ENCODE results near the gene PKP4. TPM values are rescaled to one million over a fixed set of nuclear protein-coding genes. Genes with fewer than 3 reads are reported as not detected.

PKP4 gene
- polyA plus RNA-seq, 1 donor from 2014 or later, result 24.2 TPM

DNA sequence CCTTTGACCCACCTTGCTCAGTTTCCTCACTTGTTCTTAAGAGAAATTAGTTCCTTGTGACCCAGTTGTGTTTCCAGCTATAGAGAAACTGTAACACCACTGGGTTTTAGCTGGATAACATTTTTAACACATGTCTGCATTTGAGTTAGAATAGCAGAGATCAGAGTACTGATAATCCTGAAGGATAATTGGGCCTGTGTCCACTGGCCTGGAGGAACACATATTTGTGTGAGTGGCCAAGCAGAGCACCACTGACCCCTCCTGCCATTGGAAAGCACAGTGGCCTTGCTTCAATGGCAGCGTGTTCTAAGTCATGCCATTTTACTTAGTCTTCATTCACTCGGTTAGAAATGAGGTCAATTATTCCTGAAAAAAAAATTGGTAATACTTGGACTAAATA is 42.6 kb downstream of the PKP4 start:
- Histone ChIP-seq H3K9ac (ENCODE audit: low read length) (no peak overlapping the region), H3K36me3 (ENCODE audit: insufficient read depth, low read length) (no peaks in the 10 kb centered on the region), H3K79me2 (replicated peaks; ENCODE audit: insufficient read depth, low read length) (no peaks in the 10 kb centered on the region), H3K4me2 (ENCODE audit: low read length) (no peak overlapping the region), H3F3A (ENCODE audit: insufficient read depth, low read length, poor library complexity, severe bottlenecking) (no peaks in the 10 kb centered on the region), H4K20me1 (ENCODE audit: insufficient read depth) (no peaks in the 10 kb centered on the region), H3K9me2 (ENCODE audit: insufficient read depth, low read length) (no peaks in the 10 kb centered on the region), H2AFZ (ENCODE audit: low read depth, low read length) (no peak overlapping the region), H3K27me3 (ENCODE audit: insufficient read depth, low read depth, low read length) (no peaks in the 10 kb centered on the region), H3K9me3 (ENCODE audit: low read length) (no peaks in the 10 kb centered on the region), H3K4me3 (ENCODE audit: low read length) (no peak overlapping the region), H3K27ac (ENCODE audit: low read length) (no peak overlapping the region)
- TF ChIP-seq RAD21 (conservative IDR thresholded peaks at IDR 0.05) (no peak), TAF1 (IDR thresholded peaks at IDR 0.05; ENCODE audit: low read depth) (no peak), POLR2AphosphoS5 (IDR thresholded peaks at IDR 0.05) (no peak), MXI1 (conservative IDR thresholded peaks at IDR 0.05; ENCODE audit: poor library complexity, severe bottlenecking) (no peak), EZH2 (IDR thresholded peaks at IDR 0.05; ENCODE audit: borderline replicate concordance, insufficient read depth, low read length, poor library complexity, severe bottlenecking) (no peak), SMC3 (conservative IDR thresholded peaks at IDR 0.05; ENCODE audit: poor library complexity) (no peak), EP300 (conservative IDR thresholded peaks at IDR 0.05; ENCODE audit: poor library complexity, severe bottlenecking) (no peak)
- TF ChIP-seq, protein P1, sequence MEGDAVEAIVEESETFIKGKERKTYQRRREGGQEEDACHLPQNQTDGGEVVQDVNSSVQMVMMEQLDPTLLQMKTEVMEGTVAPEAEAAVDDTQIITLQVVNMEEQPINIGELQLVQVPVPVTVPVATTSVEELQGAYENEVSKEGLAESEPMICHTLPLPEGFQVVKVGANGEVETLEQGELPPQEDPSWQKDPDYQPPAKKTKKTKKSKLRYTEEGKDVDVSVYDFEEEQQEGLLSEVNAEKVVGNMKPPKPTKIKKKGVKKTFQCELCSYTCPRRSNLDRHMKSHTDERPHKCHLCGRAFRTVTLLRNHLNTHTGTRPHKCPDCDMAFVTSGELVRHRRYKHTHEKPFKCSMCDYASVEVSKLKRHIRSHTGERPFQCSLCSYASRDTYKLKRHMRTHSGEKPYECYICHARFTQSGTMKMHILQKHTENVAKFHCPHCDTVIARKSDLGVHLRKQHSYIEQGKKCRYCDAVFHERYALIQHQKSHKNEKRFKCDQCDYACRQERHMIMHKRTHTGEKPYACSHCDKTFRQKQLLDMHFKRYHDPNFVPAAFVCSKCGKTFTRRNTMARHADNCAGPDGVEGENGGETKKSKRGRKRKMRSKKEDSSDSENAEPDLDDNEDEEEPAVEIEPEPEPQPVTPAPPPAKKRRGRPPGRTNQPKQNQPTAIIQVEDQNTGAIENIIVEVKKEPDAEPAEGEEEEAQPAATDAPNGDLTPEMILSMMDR (IDR thresholded peaks at IDR 0.05; ENCODE audit: poor library complexity, severe bottlenecking), result no peak
- TF ChIP-seq, protein P2, sequence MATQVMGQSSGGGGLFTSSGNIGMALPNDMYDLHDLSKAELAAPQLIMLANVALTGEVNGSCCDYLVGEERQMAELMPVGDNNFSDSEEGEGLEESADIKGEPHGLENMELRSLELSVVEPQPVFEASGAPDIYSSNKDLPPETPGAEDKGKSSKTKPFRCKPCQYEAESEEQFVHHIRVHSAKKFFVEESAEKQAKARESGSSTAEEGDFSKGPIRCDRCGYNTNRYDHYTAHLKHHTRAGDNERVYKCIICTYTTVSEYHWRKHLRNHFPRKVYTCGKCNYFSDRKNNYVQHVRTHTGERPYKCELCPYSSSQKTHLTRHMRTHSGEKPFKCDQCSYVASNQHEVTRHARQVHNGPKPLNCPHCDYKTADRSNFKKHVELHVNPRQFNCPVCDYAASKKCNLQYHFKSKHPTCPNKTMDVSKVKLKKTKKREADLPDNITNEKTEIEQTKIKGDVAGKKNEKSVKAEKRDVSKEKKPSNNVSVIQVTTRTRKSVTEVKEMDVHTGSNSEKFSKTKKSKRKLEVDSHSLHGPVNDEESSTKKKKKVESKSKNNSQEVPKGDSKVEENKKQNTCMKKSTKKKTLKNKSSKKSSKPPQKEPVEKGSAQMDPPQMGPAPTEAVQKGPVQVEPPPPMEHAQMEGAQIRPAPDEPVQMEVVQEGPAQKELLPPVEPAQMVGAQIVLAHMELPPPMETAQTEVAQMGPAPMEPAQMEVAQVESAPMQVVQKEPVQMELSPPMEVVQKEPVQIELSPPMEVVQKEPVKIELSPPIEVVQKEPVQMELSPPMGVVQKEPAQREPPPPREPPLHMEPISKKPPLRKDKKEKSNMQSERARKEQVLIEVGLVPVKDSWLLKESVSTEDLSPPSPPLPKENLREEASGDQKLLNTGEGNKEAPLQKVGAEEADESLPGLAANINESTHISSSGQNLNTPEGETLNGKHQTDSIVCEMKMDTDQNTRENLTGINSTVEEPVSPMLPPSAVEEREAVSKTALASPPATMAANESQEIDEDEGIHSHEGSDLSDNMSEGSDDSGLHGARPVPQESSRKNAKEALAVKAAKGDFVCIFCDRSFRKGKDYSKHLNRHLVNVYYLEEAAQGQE (IDR thresholded peaks at IDR 0.05; ENCODE audit: borderline replicate concordance), result no peak

DNA sequence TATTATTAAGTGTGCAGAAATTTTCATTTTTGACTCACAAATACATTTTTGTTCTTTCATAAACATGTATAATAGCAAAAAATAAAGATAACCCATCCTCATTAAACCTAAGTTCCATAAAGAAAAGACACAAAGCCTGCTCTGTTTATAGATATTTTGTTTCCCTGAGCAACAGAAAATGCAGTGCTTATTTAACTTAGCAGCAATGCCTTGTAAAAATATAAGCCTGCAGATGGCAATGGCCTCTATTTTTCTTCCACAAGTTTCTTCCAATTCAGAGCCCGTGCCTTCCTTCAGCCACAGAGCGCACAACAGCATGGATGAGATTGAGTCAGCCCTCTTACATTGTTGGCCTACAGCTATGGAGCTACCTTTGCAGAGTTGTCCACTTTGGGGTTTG is 43.6 kb downstream of the PKP4 start:
- Histone ChIP-seq H3K27me3 (ENCODE audit: insufficient read depth, low read depth, low read length) (no peaks in the 10 kb centered on the region), H3K9me2 (ENCODE audit: insufficient read depth, low read length) (no peaks in the 10 kb centered on the region), H3F3A (ENCODE audit: insufficient read depth, low read length, poor library complexity, severe bottlenecking) (no peaks in the 10 kb centered on the region), H3K4me3 (ENCODE audit: low read length) (no peak overlapping the region), H4K20me1 (ENCODE audit: insufficient read depth) (no peaks in the 10 kb centered on the region), H3K79me2 (replicated peaks; ENCODE audit: insufficient read depth, low read length) (no peaks in the 10 kb centered on the region), H3K27ac (ENCODE audit: low read length) (no peak overlapping the region), H3K9ac (ENCODE audit: low read length) (no peak overlapping the region), H3K36me3 (ENCODE audit: insufficient read depth, low read length) (no peaks in the 10 kb centered on the region), H3K4me2 (ENCODE audit: low read length) (no peak overlapping the region), H3K9me3 (ENCODE audit: low read length) (no peaks in the 10 kb centered on the region), H2AFZ (ENCODE audit: low read depth, low read length) (no peak overlapping the region)
- TF ChIP-seq, protein P2 (IDR thresholded peaks at IDR 0.05; ENCODE audit: borderline replicate concordance), result no peak
- no peak for TF ChIP-seq MXI1 (conservative IDR thresholded peaks at IDR 0.05; ENCODE audit: poor library complexity, severe bottlenecking)
- TF ChIP-seq EZH2 (IDR thresholded peaks at IDR 0.05; ENCODE audit: borderline replicate concordance, insufficient read depth, low read length, poor library complexity, severe bottlenecking), result no peak
- TF ChIP-seq TAF1 (IDR thresholded peaks at IDR 0.05; ENCODE audit: low read depth), result no peak
- TF ChIP-seq SMC3 (conservative IDR thresholded peaks at IDR 0.05; ENCODE audit: poor library complexity), result no peak
- no peak for TF ChIP-seq EP300 (conservative IDR thresholded peaks at IDR 0.05; ENCODE audit: poor library complexity, severe bottlenecking)
- no peak for TF ChIP-seq RAD21 (conservative IDR thresholded peaks at IDR 0.05)
- TF ChIP-seq, protein P1 (IDR thresholded peaks at IDR 0.05; ENCODE audit: poor library complexity, severe bottlenecking), result no peak
- no peak for TF ChIP-seq POLR2AphosphoS5 (IDR thresholded peaks at IDR 0.05)
